Smooth muscle cell (in vitro differentiated cells): ENCODE data around the gene PRKCB. TPM values are rescaled to one million over a fixed set of nuclear protein-coding genes. Genes with fewer than 3 reads are reported as not detected.

Source experiments
- DNase-seq: peaks from one replicate; lab custom pipeline; 2025; ENCODE audit not compliant: unreplicated experiment; lab: John Stamatoyannopoulos, UW
- H2AFZ ChIP-seq: fragments of 200-600 bp; sonication (generic); 2 replicates; pipeline ENCODE4 v1.6.0; 2016; ENCODE audit warnings: antibody characterized with exemption, low read depth, mild to moderate bottlenecking
- H3F3A ChIP-seq: fragments of 200-600 bp; sonication (generic); 2 replicates; pipeline ENCODE4 v1.6.0; 2017; ENCODE audit warnings: antibody characterized with exemption, low read depth
- H3K27ac ChIP-seq: fragments of 200-600 bp; sonication (generic); 2 replicates; pipeline ENCODE4 v1.5.1; 2016; ENCODE audit warnings: low read depth, mild to moderate bottlenecking
- H3K27me3 ChIP-seq: fragments of 200-600 bp; sonication (generic); 2 replicates; pipeline ENCODE4 v1.6.1; 2016; ENCODE audit warnings: low read depth, mild to moderate bottlenecking
- H3K36me3 ChIP-seq: fragments of 200-600 bp; sonication (generic); 2 replicates; pipeline ENCODE4 v1.5.1; 2016; ENCODE audit warnings: low read depth
- H3K4me1 ChIP-seq: fragments of 200-600 bp; sonication (generic); 2 replicates; pipeline ENCODE4 v1.5.1; 2016; ENCODE audit warnings: low read depth
- H3K4me2 ChIP-seq: fragments of 200-600 bp; sonication (generic); 2 replicates; pipeline ENCODE4 v1.6.0; 2016; ENCODE audit warnings: mild to moderate bottlenecking
- H3K4me3 ChIP-seq: fragments of 200-600 bp; sonication (generic); 2 replicates; pipeline ENCODE4 v1.5.1; 2016; ENCODE audit warnings: mild to moderate bottlenecking
- H3K79me2 ChIP-seq: fragments of 200-600 bp; sonication (generic); 2 replicates; pipeline ENCODE4 v1.6.0; 2016; ENCODE audit warnings: low read depth, mild to moderate bottlenecking
- H3K9ac ChIP-seq: fragments of 200-600 bp; sonication (generic); 2 replicates; pipeline ENCODE4 v1.6.0; 2016; ENCODE audit warnings: low read depth
- H3K9me3 ChIP-seq: fragments of 200-600 bp; sonication (generic); replicated peaks from 2 replicates; pipeline ENCODE4 v1.5.1; 2016; ENCODE audit warnings: low read depth
- H4K20me1 ChIP-seq: fragments of 200-600 bp; sonication (generic); 2 replicates; pipeline ENCODE4 v1.6.0; 2016; ENCODE audit warnings: low read depth
- WGBS: methylation state at CpG from one replicate; pipeline ENCODE4 v1.1.7; 2016; ENCODE audit warnings: low lambda C conversion rate; 5-methylcytosine and 5-hydroxymethylcytosine counted together
- polyA plus RNA-seq: library from polyadenylated mRNA; unstranded; fragments of >200 nt; fragmentation: Nextera tagmentation; extraction: Ambion mirVana; gene quantifications from 2 replicates; pipeline ENCODE4 v1.2.1, GENCODE V29; 2016
- total RNA-seq: library from RNA; depleted of rRNA; stranded (reverse); fragments of >200 nt; gene quantifications from 2 replicates; pipeline ENCODE4 v1.2.3, GENCODE V29; 2014
- TF ChIP-seq, protein P1 (sequence below): fragments of 200-600 bp; sonication (generic); IDR thresholded peaks from 2 replicates; pipeline ENCODE4 v1.5.1; 2017; ENCODE audit warnings: borderline replicate concordance, mild to moderate bottlenecking, antibody characterized with exemption; ENCODE audit not compliant: insufficient read depth, poor library complexity, severe bottlenecking

Gene PRKCB
- total and polyA plus RNA-seq, 2 experiments from 2014 or later = 0.36 TPM; not detected in 1

- Histone ChIP-seq H3K4me2 (no peak overlapping the region), H3K4me1 (no peaks in the 10 kb centered on the region), H3K9me3 (no peaks in the 10 kb centered on the region), H3K79me2 (no peaks in the 10 kb centered on the region), H3K9ac (no peak overlapping the region), H3K27ac (no peak overlapping the region), H3K4me3 (no peak overlapping the region), H3K36me3 (no peaks in the 10 kb centered on the region), H2AFZ (no peak overlapping the region), H3K27me3 (no peaks in the 10 kb centered on the region), H3F3A (no peaks in the 10 kb centered on the region), H4K20me1 (no peaks in the 10 kb centered on the region)
- TF ChIP-seq, protein P1, sequence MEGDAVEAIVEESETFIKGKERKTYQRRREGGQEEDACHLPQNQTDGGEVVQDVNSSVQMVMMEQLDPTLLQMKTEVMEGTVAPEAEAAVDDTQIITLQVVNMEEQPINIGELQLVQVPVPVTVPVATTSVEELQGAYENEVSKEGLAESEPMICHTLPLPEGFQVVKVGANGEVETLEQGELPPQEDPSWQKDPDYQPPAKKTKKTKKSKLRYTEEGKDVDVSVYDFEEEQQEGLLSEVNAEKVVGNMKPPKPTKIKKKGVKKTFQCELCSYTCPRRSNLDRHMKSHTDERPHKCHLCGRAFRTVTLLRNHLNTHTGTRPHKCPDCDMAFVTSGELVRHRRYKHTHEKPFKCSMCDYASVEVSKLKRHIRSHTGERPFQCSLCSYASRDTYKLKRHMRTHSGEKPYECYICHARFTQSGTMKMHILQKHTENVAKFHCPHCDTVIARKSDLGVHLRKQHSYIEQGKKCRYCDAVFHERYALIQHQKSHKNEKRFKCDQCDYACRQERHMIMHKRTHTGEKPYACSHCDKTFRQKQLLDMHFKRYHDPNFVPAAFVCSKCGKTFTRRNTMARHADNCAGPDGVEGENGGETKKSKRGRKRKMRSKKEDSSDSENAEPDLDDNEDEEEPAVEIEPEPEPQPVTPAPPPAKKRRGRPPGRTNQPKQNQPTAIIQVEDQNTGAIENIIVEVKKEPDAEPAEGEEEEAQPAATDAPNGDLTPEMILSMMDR = no peak
- no peak for DNase-seq
- 87% methylated on average over 1 of the region's 1 CpG for WGBS
Measured at GRCh38 chr16:24091125-24091524, 255.3 kb downstream of the PRKCB start.

- H3K4me1 ChIP-seq = no peaks in the 10 kb centered on the region
- H2AFZ ChIP-seq = no peak overlapping the region
- no peaks in the 10 kb centered on the region for H4K20me1 ChIP-seq
- no peak for DNase-seq
- no peak overlapping the region for H3K9ac ChIP-seq
- H3K79me2 ChIP-seq = no peaks in the 10 kb centered on the region
- TF ChIP-seq, protein P1 = no peak
- H3K27ac ChIP-seq = no peak overlapping the region
- no peaks in the 10 kb centered on the region for H3F3A ChIP-seq
- H3K4me3 ChIP-seq = no peak overlapping the region
- no peaks in the 10 kb centered on the region for H3K9me3 ChIP-seq
- no peaks in the 10 kb centered on the region for H3K27me3 ChIP-seq
- no peaks in the 10 kb centered on the region for H3K36me3 ChIP-seq
- no peak overlapping the region for H3K4me2 ChIP-seq
Measured at GRCh38 chr16:24093049-24093448, 257.3 kb downstream of the PRKCB start.

DNA sequence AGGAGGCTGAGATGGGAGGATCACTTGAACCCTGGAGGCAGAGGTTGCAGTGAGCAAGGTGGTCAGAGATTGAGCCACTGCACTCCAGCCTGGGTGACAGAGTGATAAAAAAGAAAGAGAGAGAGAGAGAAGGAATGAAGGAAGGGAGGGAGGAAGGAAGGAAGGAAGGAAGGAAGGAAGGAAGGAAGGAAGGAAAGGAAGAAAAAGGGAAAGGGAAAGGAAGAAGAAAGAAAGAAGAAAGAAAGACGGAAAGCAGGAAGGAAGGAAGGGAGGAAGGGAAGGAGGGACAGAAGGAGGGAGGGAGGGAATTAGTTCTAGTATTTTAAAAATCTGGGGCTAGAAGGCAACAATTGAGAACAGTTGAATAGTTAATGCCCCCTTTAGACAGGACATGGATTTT is 258.9 kb downstream of the PRKCB start:
- Histone ChIP-seq H4K20me1 (no peaks in the 10 kb centered on the region), H2AFZ (no peak overlapping the region), H3K27ac (no peak overlapping the region), H3K9ac (no peak overlapping the region), H3K36me3 (no peaks in the 10 kb centered on the region), H3K4me3 (no peak overlapping the region), H3K27me3 (no peaks in the 10 kb centered on the region), H3K79me2 (no peaks in the 10 kb centered on the region), H3K9me3 (no peaks in the 10 kb centered on the region), H3F3A (no peaks in the 10 kb centered on the region), H3K4me1 (no peaks in the 10 kb centered on the region), H3K4me2 (no peak overlapping the region)
- 30% methylated on average over 1 of the region's 1 CpG for WGBS
- no peak for DNase-seq
- TF ChIP-seq, protein P1 = no peak

- Histone ChIP-seq H3K4me2 (no peak overlapping the region), H3K27ac (no peak overlapping the region), H3K9ac (no peak overlapping the region), H3K4me3 (no peak overlapping the region), H2AFZ (no peak overlapping the region), H3K79me2 (no peaks in the 10 kb centered on the region), H4K20me1 (no peaks in the 10 kb centered on the region), H3K9me3 (no peaks in the 10 kb centered on the region), H3K36me3 (no peaks in the 10 kb centered on the region), H3F3A (no peaks in the 10 kb centered on the region), H3K4me1 (no peaks in the 10 kb centered on the region), H3K27me3 (no peaks in the 10 kb centered on the region)
- TF ChIP-seq, protein P1 = no peak
- WGBS = 30% methylated on average over 2 of the region's 2 CpGs
- no peak for DNase-seq
Measured at GRCh38 chr16:24098896-24099295, 263.1 kb downstream of the PRKCB start.
